NCI-H2029 (cell line): ENCODE measurements around the gene EIF4ENIF1.
"Not testable (repeated sequence)": the region's sequence is repeated elsewhere in the genome, so short reads cannot be mapped to it uniquely, and the experiment has no call there.

ENCODE experiments used
- DNase-seq: peaks from one replicate; lab custom pipeline; 2025; lab: John Stamatoyannopoulos, UW

Gene EIF4ENIF1

DNA sequence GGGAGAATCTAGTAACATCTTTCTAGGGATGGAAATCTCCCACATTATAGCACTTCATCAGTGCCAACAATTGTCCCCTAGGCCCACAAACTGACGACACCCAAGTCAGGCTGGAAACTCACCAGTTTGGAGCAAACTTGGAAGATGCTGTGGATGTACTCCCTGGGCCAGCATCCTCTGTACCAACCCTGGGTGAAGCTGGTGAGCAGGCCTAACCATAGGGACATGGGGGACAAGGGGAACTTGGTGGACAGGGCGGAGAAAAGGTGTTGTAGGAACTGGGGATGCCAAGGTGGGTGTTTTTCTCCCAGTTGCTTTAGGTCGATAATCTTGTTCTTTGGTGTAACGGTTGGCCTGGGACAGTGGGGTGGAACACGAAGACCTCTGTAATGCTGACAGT, 48.0 kb downstream of the EIF4ENIF1 start:
- DNase-seq: no peak

- DNase-seq: no peak
Observed at GRCh38 chr22:31440681-31441080, 49.0 kb downstream of the EIF4ENIF1 start.

DNA sequence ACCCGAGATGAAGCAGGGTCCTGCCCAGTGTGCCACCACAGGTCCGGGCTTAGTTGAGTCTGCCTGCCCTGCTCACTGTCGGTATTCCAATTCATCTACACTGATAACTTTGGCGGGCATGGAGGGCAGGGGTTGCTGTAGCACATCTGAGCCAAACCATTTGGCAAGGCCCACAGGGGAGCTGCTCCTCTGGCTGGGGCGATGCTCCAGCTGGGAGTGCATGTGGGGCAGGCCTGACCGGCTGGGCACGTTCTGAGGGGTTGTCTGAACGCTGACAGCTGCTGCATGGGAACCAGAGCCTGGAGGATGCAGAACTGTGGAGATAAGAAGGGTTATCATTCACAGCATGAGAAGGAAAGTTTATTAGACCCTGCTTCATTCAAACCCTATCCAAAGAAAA, 49.8 kb downstream of the EIF4ENIF1 start:
- DNase-seq: no peak

- no peak for DNase-seq
Observed at GRCh38 chr22:31436132-31436531, 53.5 kb downstream of the EIF4ENIF1 start.

DNA sequence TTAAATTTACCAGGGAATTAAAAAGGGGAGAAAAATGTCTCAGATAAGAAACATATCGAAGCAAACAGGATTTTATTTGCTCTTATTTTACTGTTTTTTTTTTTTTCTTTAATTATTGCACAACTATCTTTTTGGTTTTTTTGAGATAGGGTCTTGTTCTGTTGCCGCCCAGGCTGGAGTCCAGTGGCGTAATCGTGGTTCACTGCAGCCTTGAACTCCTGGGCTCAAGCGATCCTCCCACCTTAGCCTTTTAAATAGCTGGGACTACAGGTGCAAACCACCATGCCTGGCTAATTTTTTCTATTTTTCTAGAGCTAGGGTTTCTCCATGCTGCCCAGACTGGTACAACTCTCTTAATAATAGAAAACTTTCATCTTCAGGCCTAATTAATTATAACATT, 57.7 kb downstream of the EIF4ENIF1 start:
- no peak for DNase-seq

DNA sequence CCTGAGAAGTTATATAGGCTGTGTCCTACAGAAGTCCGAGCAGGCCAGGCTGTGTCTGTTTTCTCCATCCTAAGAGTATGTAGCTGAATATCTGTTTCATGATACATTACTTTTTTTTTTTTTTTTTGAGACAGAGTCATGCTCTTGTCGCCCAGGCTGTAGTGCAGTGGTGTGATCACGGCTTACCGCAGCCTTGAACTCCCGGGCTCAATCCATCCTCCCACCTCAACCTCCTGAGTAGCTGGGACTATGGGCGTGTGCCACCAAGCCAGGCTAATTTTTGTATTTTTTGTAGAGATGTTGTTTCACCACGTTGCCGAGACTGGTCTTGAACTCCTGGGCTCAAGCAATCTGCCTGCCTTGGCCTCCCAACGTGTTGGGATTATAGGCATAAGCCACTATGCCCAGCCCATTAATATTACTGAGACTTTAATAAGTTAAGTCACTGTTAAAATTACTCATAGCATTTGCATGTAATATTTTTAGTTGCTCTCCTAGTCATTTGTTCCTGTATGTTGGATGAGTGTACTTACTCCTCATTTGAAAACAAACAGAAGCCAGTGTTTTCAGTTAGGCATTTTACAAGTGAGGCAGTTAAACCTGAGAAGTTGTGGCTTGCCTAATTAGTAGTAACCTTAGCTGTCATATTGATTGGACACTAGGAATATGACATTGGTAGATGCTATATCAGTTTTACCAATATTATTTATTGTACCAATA, 64.2 kb downstream of the EIF4ENIF1 start:
- DNase-seq: no peak

- not testable (repeated sequence) for DNase-seq
Observed at GRCh38 chr22:31402350-31402749, 87.3 kb downstream of the EIF4ENIF1 start.

GRCh38 chr22:31400023-31400397, 89.6 kb downstream of the EIF4ENIF1 start:
- no peak for DNase-seq

DNA sequence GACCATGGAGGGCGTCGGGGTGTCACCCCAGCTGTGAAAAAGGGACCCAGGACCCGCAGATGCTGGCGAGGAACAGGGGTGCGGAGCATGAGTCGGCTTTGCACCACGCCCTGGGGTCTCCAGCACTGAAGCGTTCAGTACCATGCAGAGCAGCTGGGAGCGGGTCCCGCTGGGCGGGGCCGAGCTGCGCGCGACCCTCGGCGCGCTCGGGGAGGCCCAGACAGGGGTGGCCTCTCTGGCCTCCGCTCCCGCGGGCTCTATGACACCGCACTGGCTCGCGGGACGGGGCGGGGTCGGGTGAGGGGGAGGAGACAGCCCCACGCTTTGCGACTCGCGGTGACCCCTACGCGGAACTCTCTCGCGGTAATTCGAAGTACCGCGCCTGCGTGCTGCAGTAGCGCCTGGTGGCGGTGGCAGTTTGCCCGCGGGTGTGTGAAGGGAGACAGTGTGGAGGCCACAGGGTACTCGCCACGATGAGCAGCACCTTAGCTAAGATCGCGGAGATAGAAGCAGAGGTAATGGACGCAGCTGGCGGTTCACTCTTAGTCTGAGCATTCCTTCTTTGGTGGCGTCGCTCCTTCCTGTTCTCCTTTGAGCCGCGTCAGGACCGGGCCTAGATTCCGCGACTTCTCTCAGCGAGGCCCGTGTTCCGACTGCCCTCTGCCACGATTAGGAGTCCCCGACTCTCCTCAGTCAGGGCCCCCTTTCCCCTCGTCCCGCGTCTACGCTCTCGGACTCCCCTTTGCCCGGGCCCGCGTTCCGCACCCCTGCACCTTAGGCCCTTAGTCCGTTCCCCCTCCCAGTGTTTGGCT, 90.2 kb downstream of the EIF4ENIF1 start, which contains the start of gene DRG1:
TSS of gene DRG1 (plus strand) at position 394 of the 812 bp plus-strand sequence. CDS start at position 474, 80 bp downstream.
- DNase-seq: peak; percentile 92

GRCh38 chr22:31398231-31398630, 91.4 kb downstream of the EIF4ENIF1 start:
- DNase-seq: no peak

DNA sequence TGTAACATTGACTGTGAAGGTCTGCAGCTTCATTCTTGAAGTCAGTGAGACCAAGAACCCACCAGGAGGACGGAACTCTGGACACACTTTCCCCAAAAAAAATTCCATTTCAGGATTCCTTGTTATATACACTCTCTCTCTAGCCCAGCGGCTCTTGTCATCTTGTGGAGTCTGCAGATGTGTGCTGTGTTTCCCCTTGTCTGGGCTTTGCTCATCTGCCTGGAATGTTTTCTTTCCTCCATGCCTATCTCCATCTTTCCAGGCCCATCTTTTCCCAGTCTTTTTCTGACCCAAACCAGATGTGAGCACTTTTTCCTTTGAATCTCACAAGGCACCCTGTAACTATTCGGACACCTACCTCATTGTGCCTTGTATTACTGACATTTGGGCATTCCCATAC, 95.3 kb downstream of the EIF4ENIF1 start:
- no peak for DNase-seq

DNA sequence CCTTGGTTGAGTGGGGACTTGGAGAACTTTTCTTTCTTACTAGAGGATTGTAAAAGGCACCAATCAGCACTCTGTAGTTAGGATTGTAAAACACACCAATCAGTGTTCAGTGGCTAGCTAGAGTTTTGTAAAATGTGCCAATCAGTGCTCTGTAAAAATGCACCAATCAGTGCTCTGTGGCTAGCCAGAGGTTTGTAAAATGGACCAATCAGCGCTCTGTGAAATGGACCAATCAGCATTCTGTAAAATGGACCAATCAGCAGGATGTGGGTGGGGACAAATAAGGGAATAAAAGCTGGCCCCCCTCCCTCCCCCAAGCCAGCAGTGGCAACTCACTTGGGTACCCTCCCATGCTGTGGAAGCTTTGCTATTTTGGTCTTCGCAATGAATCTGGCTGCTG, 95.7 kb downstream of the EIF4ENIF1 start:
- DNase-seq: no peak
